KOPT-K1 (cell line): ENCODE data around the gene SEZ6.

ENCODE experiments used
- H3K27ac ChIP-seq: fragments of 200-600 bp; sonication (generic); 2 replicates; pipeline ENCODE4 v1.5.1; 2016; ENCODE audit warnings: antibody characterized with exemption, mild to moderate bottlenecking, low read depth, low read length; ENCODE audit not compliant: poor library complexity, severe bottlenecking
- H3K36me3 ChIP-seq: fragments of 200-600 bp; sonication (generic); 2 replicates; pipeline ENCODE4 v1.5.1; 2017; ENCODE audit warnings: antibody characterized with exemption, mild to moderate bottlenecking, low read length, moderate library complexity; ENCODE audit not compliant: insufficient read depth
- H3K9me3 ChIP-seq: fragments of 200-600 bp; sonication (generic); 2 replicates; pipeline ENCODE4 v1.5.1; 2017; ENCODE audit warnings: antibody characterized with exemption, low read length, mild to moderate bottlenecking; ENCODE audit not compliant: insufficient read depth, poor library complexity, severe bottlenecking

Gene SEZ6

DNA sequence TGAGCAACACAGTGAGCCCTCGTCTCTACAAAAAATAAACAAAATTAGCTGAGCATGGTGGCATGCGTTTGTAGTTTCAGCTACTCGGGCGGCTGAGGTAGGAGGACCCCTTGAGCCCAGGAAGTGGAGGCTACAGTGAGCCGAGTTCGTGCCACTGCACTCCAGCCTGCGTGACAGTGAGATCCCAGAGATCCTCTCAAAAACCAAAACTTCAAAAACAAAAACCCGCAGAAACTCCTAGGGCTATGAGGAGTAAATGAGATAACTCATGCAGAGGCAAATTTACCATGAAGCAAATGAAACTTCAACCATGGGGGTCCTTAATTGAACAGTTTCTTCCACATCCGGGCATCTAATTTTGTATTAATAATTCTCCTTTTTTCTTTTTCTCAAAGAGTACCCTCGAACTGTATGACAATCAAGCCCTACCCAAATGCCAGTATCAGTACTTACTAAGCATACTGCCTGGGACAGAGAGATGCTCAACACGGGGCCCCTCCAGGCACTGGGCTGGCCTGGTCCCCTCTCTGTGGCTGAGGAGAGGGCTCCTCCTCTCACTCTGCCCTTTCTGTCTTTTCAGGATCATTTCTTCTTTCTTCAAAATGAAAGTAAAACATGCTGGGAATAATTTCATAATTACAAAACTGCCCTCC is 36.3 kb upstream of the SEZ6 start:
- Histone ChIP-seq H3K36me3 (no peaks in the 10 kb centered on the region), H3K9me3 (no peaks in the 10 kb centered on the region), H3K27ac (no peak overlapping the region)

DNA sequence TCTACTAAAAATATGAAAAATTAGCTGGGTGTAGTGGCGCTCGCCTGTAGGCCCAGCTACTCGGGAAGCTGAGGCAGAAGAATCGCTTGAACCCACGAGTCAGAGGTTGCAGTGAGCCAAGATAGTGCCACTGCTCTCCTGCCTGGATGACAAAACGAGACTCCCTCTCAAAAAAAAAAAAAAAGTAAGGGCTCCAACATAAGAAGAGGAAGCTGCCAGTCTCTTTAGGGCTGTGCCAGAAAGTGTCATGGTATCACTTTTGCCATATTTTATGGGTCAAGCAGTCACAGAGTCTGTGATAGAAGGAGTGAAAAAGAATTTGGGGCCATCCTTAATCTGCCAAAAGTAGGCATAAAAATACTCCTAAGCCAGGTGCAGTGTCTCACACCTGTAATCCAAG is 35.7 kb upstream of the SEZ6 start:
- Histone ChIP-seq H3K27ac (no peak overlapping the region), H3K9me3 (no peaks in the 10 kb centered on the region), H3K36me3 (no peaks in the 10 kb centered on the region)

DNA sequence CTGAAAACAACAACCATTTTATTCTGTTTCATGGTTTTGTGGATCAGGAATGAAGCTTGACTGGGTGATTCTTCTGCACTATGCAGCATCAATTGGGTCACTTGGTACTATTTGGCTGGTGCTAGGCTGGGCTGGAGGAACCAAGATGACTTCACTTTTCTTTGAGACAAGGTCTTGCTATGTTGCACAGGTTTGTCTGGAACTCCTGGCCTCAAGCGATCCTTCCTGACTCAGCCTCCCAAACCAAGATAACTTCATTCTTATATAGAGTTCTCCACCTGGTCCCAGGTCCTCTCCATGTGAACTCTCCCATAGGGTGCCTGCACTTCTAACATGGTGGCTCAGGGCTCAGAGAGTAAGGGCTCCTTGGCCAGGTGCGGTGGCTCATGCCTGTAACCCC is 35.3 kb upstream of the SEZ6 start:
- Histone ChIP-seq H3K36me3 (no peaks in the 10 kb centered on the region), H3K27ac (no peak overlapping the region), H3K9me3 (no peaks in the 10 kb centered on the region)

DNA sequence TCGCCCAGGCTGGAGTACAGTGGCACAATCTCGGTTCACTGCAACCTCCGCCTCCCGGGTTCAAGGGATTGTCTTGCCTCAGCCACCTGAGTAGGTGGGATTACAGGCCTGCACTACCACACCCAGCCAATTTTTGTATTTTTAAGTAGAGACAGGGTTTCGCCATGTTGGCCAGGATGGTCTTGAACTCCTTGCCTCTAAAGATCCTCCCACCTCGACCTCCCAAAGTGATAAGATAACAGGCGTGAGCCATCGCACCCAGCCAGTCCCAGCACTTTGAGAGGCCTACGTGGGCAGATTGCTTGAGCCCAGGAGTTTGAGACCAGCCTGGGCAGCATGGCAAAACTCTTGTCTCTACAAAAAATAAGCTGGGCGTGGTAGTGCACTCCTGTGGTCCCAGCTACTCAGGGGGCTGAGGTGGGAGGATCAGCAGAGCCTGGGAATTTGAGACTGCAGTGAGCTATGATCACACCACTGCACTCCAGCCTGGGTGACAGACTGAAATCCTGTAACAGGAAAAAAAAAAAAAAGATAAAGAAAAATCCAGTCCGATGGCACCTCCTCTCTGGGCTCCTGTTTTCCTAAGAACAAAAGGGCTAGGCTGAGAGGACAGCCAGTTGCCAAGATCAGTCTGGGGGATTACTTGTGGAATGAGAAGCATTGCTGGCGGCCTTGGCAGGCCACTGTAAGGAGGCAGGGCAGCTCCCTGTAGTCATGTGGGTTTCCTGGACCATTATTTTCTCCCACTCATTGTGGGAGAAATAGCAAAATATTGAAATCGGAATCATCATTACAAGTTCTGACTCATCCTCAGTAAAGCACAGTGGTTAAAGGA is 34.1 kb upstream of the SEZ6 start:
- peaks cover 6% of the 10 kb centered on the region for H3K9me3 ChIP-seq
- H3K27ac ChIP-seq: no peak overlapping the region
- H3K36me3 ChIP-seq: no peaks in the 10 kb centered on the region

DNA sequence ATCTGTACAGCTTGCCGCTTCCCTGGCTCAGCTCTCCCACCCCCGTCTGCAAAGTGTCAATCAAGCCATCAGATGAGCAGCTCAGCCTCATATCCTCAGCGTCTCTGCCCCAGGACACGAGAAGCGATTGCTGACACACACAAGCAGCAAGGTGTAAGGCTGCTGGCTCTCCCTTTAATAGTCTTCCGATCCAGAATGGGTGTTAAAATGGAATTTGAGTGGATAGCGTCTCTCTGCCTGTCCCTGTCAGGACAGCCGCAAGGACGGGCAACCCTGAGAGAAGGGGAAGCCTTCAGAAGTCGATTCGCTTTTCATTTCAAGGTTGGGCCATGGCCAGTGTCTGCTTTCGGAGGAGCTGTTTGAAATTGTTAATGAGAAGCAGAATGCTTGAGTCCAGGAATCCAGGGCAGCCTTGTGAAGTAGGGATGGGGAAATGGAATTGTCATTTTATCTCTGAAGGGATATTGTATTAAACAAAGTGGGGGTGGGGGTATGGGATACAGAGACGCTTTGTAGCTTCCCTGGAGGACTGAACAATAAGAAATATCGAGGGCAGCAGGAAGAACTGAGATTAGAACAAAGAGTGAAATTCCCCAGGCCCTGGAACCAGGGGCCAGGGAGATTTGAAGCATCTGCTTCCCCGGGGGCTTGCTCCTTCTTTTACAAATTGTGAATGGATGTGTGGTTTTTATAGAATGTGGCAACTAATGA is 32.4 kb upstream of the SEZ6 start:
- H3K9me3 ChIP-seq: peaks cover 20% of the 10 kb centered on the region
- no peak overlapping the region for H3K27ac ChIP-seq

DNA sequence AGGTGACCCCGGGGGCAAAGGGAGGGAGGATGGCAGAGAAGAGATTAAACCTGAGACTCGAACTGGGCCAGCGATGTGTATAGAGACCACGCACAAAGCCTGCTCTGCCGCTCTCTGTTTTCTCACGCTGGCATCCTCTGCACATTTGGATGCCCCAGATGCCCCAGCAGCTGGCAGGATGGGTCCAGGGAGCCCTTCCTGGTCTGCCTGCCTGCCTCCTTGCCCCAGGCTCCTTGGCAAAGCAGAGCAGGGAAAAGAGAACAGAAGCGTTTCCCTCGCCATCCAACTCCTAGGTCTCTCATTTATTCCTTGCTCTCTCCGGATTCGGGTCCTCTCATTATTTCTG is 31.9 kb upstream of the SEZ6 start:
- Histone ChIP-seq H3K27ac (no peak overlapping the region), H3K9me3 (peaks cover 20% of the 10 kb centered on the region), H3K36me3 (no peaks in the 10 kb centered on the region)

More for the DNA sequence above, 32.4 kb upstream of the SEZ6 start:
- H3K36me3 ChIP-seq: no peaks in the 10 kb centered on the region

DNA sequence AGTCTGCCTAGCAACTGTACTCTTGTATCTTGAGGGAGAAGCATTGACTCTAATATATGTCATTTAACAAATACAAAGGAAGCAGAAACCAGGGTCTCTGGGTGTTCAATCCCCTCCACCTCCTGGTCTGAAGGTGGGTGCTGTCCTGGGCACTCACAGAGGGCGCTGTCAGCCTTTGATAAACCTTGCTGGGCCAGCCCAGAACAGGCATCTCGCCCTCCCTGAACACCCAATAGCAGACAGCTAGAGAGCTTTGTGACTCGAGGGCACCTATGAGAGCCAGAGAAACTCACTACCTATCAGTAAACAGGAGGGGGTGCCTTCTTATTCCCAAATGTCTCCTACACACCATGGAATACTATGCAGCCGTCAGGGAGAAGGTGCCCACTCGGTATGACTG is 30.8 kb upstream of the SEZ6 start:
- Histone ChIP-seq H3K27ac (no peak overlapping the region), H3K9me3 (peaks cover 20% of the 10 kb centered on the region), H3K36me3 (no peaks in the 10 kb centered on the region)

DNA sequence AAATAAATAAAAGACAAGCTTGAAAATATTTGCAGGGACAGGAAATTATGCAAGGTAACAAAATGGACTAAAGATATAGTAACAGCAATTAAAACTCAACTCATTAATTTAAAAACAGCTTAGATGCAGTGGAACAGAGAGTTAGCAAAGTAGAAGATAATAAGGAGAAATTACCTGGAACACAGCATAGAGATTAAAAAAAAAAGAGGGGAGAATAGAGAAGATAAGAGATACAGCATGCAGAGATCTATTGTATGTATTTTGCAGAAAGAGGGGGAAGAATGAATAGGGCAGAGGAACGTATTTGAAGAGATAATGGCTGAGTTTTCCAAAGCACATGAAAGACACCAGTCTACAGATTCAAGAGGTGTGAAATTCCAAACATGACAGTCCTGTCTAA is 28.7 kb upstream of the SEZ6 start:
- H3K27ac ChIP-seq: no peak overlapping the region
- peaks cover 20% of the 10 kb centered on the region for H3K9me3 ChIP-seq
- no peaks in the 10 kb centered on the region for H3K36me3 ChIP-seq

DNA sequence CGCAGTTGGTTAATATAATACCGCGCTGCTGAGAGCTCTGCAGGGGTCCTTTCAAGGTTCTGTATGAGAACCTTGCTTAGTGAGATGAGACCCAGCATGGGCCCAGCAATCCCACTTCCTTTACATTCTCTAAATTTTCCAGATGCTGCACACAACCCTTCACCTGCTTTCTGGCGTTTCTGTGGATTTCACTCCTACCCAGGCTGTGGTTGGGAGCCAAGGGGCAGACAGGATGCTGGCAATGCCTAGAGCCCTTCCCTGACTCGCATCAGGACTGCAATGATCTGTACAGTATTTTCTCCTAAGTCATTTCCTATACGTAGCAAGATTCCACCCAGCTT is 27.0 kb upstream of the SEZ6 start:
- peaks cover 20% of the 10 kb centered on the region for H3K9me3 ChIP-seq
- no peak overlapping the region for H3K27ac ChIP-seq
- H3K36me3 ChIP-seq: no peaks in the 10 kb centered on the region

DNA sequence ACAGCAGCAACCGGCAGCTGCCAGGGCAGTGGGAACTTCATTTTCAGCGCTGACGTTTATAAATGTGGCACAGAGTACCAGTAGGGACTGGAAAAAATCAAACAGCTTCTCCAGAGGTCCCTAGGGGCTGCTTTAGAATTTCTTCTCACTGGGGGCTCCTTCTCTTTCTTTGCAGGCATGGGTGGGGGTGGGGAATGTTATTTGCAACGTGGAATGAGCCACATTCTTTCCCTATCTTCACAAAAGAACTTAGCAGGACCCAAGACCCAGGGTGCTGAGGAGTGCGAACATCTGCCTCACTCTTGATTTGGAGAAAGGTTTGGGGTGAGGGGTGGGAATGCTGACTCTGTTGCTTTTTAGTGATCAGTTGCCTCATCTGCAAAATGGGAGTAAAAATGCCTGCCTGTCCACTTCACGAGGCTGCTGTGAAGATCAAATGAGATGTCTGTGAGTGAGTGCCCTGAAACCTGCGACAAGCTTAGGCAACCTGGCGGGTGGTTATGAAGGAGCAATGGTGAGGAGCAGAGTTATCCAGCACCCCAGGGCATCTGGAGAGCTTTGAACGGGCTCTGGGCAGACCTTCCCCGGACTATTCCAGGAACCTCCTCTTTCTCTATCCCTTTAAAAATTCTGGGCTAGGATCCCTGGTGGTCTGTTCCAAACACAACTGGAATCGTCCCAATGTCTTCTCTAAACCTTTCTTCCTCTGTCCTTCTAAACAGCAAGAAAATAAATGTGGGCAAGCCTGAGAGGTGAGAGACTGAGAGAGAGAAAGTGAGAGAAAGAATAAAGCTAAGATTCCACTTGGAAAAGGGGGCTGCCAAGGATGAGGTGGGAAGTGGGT is 26.4 kb upstream of the SEZ6 start:
- H3K9me3 ChIP-seq: peaks cover 20% of the 10 kb centered on the region
- H3K36me3 ChIP-seq: no peaks in the 10 kb centered on the region
- no peak overlapping the region for H3K27ac ChIP-seq

DNA sequence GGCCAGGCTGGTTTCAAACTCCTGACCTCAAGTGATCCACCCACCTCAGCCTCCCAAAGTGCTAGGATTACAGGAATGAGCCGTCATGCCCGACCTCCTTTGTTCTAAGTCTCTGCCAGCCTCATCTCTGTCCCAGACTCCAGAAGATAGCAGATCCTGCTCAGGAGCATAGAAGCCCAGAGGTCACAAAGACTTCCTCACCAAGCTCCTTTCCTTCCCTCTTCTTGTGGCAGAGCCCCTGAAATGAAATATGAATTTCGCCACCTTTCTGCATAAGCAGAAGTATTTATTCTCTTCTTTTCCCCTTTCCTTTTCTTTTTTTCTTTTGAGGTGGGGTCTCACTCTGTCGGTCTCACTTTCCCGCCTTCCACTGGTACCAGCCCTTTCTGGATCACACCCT is 25.7 kb upstream of the SEZ6 start:
- Histone ChIP-seq H3K36me3 (no peaks in the 10 kb centered on the region), H3K27ac (no peak overlapping the region), H3K9me3 (peaks cover 20% of the 10 kb centered on the region)

DNA sequence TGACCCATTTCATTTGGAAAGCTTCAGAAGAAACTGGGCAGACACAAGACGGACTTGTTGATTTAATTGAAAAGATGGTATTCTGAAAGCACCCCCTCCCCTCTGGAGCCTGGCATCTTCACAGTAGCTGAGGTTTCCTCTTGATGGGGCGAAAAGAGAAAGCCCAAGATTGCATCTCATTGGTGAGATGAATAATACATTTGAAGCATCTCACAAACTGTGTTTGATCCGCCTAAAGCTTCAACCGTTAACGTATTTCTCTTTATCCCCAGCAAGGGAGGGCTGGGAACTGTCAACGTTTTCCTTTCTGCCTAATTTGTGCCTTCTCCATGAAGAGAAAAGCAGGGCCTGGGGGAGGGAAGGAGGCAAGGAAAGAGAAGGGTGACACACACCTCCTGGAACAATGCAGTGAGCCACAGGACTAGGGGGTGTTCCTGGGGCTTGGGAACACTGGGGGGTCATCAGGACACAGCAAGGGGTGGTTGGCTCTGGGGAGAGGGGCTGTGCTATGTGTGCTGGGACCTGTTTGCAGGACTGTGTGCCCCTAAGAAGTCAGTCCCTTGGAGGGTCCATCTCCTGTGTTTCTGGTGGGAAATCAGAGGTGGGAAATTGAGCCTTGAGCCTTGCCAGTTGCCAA is 18.6 kb upstream of the SEZ6 start:
- peak overlapping the region; percentile 72 for H3K27ac ChIP-seq
- H3K9me3 ChIP-seq: no peaks in the 10 kb centered on the region
- no peaks in the 10 kb centered on the region for H3K36me3 ChIP-seq

DNA sequence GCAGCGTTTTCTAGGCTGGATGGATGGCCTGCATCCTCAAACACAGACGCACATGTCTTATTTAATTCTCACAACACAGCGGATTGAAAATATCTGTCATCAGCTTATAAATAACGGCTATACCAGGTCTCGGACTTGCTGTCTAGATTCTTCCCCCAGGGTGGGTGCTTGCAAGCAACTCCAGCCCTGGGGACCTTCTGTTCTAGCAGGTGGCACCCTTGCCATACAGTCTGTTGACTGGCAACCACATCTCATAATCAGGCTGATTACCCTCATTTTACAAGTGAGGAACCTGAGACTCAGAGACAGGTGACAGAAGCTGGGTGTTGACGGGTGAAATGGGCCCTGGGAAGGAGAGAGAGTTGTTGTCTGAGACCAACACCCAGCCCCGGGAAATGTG is 16.2 kb upstream of the SEZ6 start:
- peak overlapping the region; percentile 32 for H3K27ac ChIP-seq
- no peaks in the 10 kb centered on the region for H3K36me3 ChIP-seq
- no peaks in the 10 kb centered on the region for H3K9me3 ChIP-seq

DNA sequence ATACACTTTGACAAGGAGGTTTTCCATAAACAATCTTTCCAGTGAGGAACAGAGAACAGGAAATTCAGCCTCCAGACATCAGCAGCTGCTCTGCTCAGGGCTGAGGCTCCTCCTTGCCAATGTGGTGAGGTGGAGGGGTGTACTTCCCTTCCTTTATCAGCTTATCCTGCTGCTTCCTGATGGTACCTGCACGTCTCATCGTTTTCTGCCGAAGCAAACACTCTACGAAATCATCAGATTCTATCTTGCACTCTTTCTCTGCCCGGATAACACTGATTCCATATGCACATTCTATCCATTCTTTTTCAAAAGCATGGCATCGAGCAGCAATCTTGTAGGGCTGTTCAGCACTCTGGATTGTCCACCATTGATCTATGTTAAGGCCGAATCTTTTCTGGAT is 15.4 kb upstream of the SEZ6 start:
- H3K27ac ChIP-seq: peak overlapping the region; percentile 32
- no peaks in the 10 kb centered on the region for H3K36me3 ChIP-seq
- H3K9me3 ChIP-seq: no peaks in the 10 kb centered on the region
